ENCODE measurements around the gene ZBTB16. TPM values are rescaled to one million over a fixed set of nuclear protein-coding genes. Genes with fewer than 3 reads are reported as not detected.

ZBTB16 gene
- polyA plus RNA-seq, 3 donors = 4.1 to 12.3 (median 8.3) TPM

DNA sequence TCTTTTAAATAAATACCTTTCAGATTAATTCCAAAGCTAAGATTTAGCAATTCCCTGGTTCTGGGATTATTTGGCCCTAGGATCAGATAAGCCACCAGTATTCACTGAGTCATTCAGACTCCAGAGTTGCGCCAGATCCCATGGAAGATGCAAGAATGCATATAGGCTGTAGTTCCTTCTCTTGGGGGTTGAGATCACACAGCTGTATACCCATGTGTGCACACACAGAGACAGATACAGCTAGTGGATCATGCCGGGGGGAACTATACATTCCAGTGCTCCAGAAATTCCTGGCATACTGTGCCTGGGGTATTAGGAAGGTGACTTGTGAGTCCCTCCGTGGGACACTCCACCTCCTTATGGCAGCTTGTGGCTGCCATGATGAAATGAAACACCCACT is 75.4 kb downstream of the ZBTB16 start:
- Histone ChIP-seq H3K27ac (ENCODE audit: low read depth in 1 of 2, low read length in 2 of 2) (peak overlapping the region; percentile 91 to 93), H3K4me2 (replicated peaks; ENCODE audit: extremely low read depth, low read length, poor library complexity, severe bottlenecking) (peak overlapping the region; percentile 62), H3K4me1 (ENCODE audit: control insufficient read depth in 1 of 2, insufficient read depth in 2 of 2, low read length in 2 of 2) (peaks cover 57% of the 10 kb centered on the region in 2 donors), H4K20me1 (ENCODE audit: insufficient read depth, low read length) (peaks cover 3% of the 10 kb centered on the region), H3K9ac (ENCODE audit: insufficient read depth, low read length, poor library complexity, severe bottlenecking) (no peak overlapping the region), H3K36me3 (replicated peaks in 1 of 2; ENCODE audit: control insufficient read depth in 1 of 2, insufficient read depth in 2 of 2, low read length in 2 of 2) (no peaks in the 10 kb centered on the region), H3K9me3 (replicated peaks in 1 of 2; ENCODE audit: control insufficient read depth in 1 of 2, insufficient read depth in 1 of 2, low read length in 2 of 2) (no peaks in the 10 kb centered on the region), H2AFZ (ENCODE audit: insufficient read depth, low read depth, low read length, poor library complexity, severe bottlenecking) (peak overlapping the region; percentile 61), H3K79me2 (ENCODE audit: insufficient read depth, low read length) (peaks cover 12% of the 10 kb centered on the region), H3K27me3 (ENCODE audit: control insufficient read depth in 2 of 2, insufficient read depth in 2 of 2, low read length in 2 of 2) (no peaks in the 10 kb centered on the region), H3K4me3 (replicated peaks in 1 of 3; ENCODE audit: low read depth in 2 of 3, low read length in 3 of 3) (peak overlapping the region in 1 of 3 experiments; percentile 65)
- intact Hi-C loops (cut with micrococcal nuclease) = loop anchor here in 1 of 2 donors (10.0 kb wide), 1 partner anchor 50 kb away; no protein-coding TSS in a partner anchor
- peaks cover 0 to 4% of the 10 kb centered on the region in 2 donors for H3K36me3 Mint-ChIP-seq
- H3K4me3 Mint-ChIP-seq = no peak overlapping the region
- peak in 2 of 3 donors; percentile 70 to 75 for DNase-seq
- H3K27me3 Mint-ChIP-seq (ENCODE audit: low read depth in 3 of 3) = no peaks in the 10 kb centered on the region
- WGBS (ENCODE audit: insufficient coverage) = 67% methylated on average over 1 of the region's 3 CpGs
- peaks cover 75% of the 10 kb centered on the region for H3K4me1 Mint-ChIP-seq
- TF ChIP-seq, protein P1, sequence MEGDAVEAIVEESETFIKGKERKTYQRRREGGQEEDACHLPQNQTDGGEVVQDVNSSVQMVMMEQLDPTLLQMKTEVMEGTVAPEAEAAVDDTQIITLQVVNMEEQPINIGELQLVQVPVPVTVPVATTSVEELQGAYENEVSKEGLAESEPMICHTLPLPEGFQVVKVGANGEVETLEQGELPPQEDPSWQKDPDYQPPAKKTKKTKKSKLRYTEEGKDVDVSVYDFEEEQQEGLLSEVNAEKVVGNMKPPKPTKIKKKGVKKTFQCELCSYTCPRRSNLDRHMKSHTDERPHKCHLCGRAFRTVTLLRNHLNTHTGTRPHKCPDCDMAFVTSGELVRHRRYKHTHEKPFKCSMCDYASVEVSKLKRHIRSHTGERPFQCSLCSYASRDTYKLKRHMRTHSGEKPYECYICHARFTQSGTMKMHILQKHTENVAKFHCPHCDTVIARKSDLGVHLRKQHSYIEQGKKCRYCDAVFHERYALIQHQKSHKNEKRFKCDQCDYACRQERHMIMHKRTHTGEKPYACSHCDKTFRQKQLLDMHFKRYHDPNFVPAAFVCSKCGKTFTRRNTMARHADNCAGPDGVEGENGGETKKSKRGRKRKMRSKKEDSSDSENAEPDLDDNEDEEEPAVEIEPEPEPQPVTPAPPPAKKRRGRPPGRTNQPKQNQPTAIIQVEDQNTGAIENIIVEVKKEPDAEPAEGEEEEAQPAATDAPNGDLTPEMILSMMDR (IDR thresholded peaks at IDR 0.05) = no peak
- H3K27ac Mint-ChIP-seq = peak overlapping the region; percentile 89 to 97 (median 95)
- peaks cover 0 to 3% (median 0%) of the 10 kb centered on the region in 7 donors for H3K9me3 Mint-ChIP-seq

DNA sequence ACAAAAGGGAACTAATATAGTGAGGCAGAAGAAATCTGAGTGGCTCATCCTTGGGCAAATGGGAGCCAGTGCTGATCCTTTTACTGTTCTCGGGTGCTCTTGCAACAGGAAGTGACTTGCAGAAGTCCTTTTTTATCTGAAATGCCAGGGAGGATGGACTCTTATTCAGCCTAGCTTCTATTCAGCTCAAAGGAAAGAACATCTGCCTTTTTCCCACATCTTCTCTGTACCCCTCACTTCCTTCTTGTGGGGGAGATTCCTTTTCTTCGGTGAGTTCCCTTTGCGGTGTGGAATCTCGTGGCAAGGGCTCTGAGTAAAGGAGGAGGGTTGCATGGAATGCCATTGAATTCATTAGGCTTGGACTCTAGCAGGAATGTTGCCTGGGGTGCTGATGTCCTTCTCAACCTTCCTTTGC is 76.2 kb downstream of the ZBTB16 start:
- intact Hi-C loops (cut with micrococcal nuclease) = loop anchor here in 1 of 2 donors (10.0 kb wide), 1 partner anchor 51 kb away; no protein-coding TSS in a partner anchor
- peak overlapping the region; percentile 89 to 97 (median 95) for H3K27ac Mint-ChIP-seq
- H3K36me3 ChIP-seq (replicated peaks in 1 of 2; ENCODE audit: control insufficient read depth in 1 of 2, insufficient read depth in 2 of 2, low read length in 2 of 2) = no peaks in the 10 kb centered on the region
- peaks cover 0 to 3% (median 0%) of the 10 kb centered on the region in 7 donors for H3K9me3 Mint-ChIP-seq
- H3K4me2 ChIP-seq (replicated peaks; ENCODE audit: extremely low read depth, low read length, poor library complexity, severe bottlenecking) = peak overlapping the region; percentile 62
- TF ChIP-seq, protein P1 (IDR thresholded peaks at IDR 0.05) = no peak
- H3K4me1 ChIP-seq (ENCODE audit: control insufficient read depth in 1 of 2, insufficient read depth in 2 of 2, low read length in 2 of 2) = peaks cover 62 to 65% of the 10 kb centered on the region in 2 donors
- peaks cover 2 to 6% of the 10 kb centered on the region in 2 donors for H3K36me3 Mint-ChIP-seq
- peak overlapping the region; percentile 38 for H3K9ac ChIP-seq (ENCODE audit: insufficient read depth, low read length, poor library complexity, severe bottlenecking)
- no peaks in the 10 kb centered on the region for H4K20me1 ChIP-seq (ENCODE audit: insufficient read depth, low read length)
- H3K4me3 Mint-ChIP-seq = peak overlapping the region; percentile 67 to 86
- 0% methylated on average over 1 of the region's 4 CpGs for WGBS (ENCODE audit: insufficient coverage)
- peaks cover 76% of the 10 kb centered on the region for H3K4me1 Mint-ChIP-seq
- H2AFZ ChIP-seq (ENCODE audit: insufficient read depth, low read depth, low read length, poor library complexity, severe bottlenecking) = peak overlapping the region; percentile 61
- H3K27me3 ChIP-seq (ENCODE audit: control insufficient read depth in 2 of 2, insufficient read depth in 2 of 2, low read length in 2 of 2) = no peaks in the 10 kb centered on the region
- H3K4me3 ChIP-seq (replicated peaks in 1 of 3; ENCODE audit: low read depth in 2 of 3, low read length in 3 of 3) = peak overlapping the region; percentile 19 to 65 (median 34)
- peak; percentile 78 to 92 (median 90) for DNase-seq
- peaks cover 12% of the 10 kb centered on the region for H3K79me2 ChIP-seq (ENCODE audit: insufficient read depth, low read length)
- H3K27me3 Mint-ChIP-seq (ENCODE audit: low read depth in 3 of 3) = peaks cover 0 to 2% (median 0%) of the 10 kb centered on the region in 3 donors
- no peaks in the 10 kb centered on the region for H3K9me3 ChIP-seq (replicated peaks in 1 of 2; ENCODE audit: control insufficient read depth in 1 of 2, insufficient read depth in 1 of 2, low read length in 2 of 2)
- peak overlapping the region; percentile 91 to 93 for H3K27ac ChIP-seq (ENCODE audit: low read depth in 1 of 2, low read length in 2 of 2)
